ENCODE results near the gene HABP2.

HABP2 gene

GRCh38 chr10:113523071-113523470 is 29.8 kb upstream of the HABP2 start:
- ChIA-PET CTCF (no interaction called here), POLR2A (no interaction called here)
- TF ChIP-seq FOXK2 (IDR thresholded peaks at IDR 0.05) = no peak
- no peak for TF ChIP-seq FOXM1 (IDR thresholded peaks at IDR 0.05; ENCODE audit: borderline replicate concordance)
- TF ChIP-seq ARNT (IDR thresholded peaks at IDR 0.05) = no peak
- no peak for TF ChIP-seq SUZ12 (IDR thresholded peaks at IDR 0.05)
- no peak for TF ChIP-seq FOXA1 (IDR thresholded peaks at IDR 0.05)
- TF ChIP-seq LEF1 (IDR thresholded peaks at IDR 0.05; ENCODE audit: borderline replicate concordance) = no peak
- no peak for TF ChIP-seq TARDBP (IDR thresholded peaks at IDR 0.05)
- TF ChIP-seq SP1 (IDR thresholded peaks at IDR 0.05) = no peak
- DNase-seq (ENCODE audit: extremely low spot score) = no peak

GRCh38 chr10:113523628-113524027 is 29.2 kb upstream of the HABP2 start:
- CTCF ChIA-PET = no interaction called here
- POLR2A ChIA-PET = no interaction called here
- DNase-seq (ENCODE audit: extremely low spot score) = no peak
- no peak for TF ChIP-seq TARDBP (IDR thresholded peaks at IDR 0.05)
- TF ChIP-seq FOXK2 (IDR thresholded peaks at IDR 0.05) = no peak
- no peak for TF ChIP-seq SUZ12 (IDR thresholded peaks at IDR 0.05)
- no peak for TF ChIP-seq CTBP1 (IDR thresholded peaks at IDR 0.05; ENCODE audit: borderline replicate concordance)
- TF ChIP-seq BHLHE40 (IDR thresholded peaks at IDR 0.05; ENCODE audit: borderline replicate concordance) = no peak
- no peak for TF ChIP-seq SP1 (IDR thresholded peaks at IDR 0.05)

GRCh38 chr10:113524120-113524519 is 28.7 kb upstream of the HABP2 start:
- ChIA-PET CTCF (no interaction called here), POLR2A (no interaction called here)
- TF ChIP-seq FOXK2 (IDR thresholded peaks at IDR 0.05) = no peak
- DNase-seq (ENCODE audit: extremely low spot score) = no peak

- TF ChIP-seq TARDBP (IDR thresholded peaks at IDR 0.05) (no peak), FOXK2 (IDR thresholded peaks at IDR 0.05) (no peak), SUZ12 (IDR thresholded peaks at IDR 0.05) (no peak), BHLHE40 (IDR thresholded peaks at IDR 0.05; ENCODE audit: borderline replicate concordance) (no peak), L3MBTL2 (conservative IDR thresholded peaks at IDR 0.05) (no peak), FOXA1 (IDR thresholded peaks at IDR 0.05) (no peak), ELF4 (IDR thresholded peaks at IDR 0.05) (no peak), HDGF (IDR thresholded peaks at IDR 0.05; ENCODE audit: borderline replicate concordance) (no peak), FOXM1 (IDR thresholded peaks at IDR 0.05; ENCODE audit: borderline replicate concordance) (no peak), SP1 (IDR thresholded peaks at IDR 0.05) (no peak)
- ChIA-PET POLR2A (no interaction called here), CTCF (no interaction called here)
- no peak for DNase-seq (ENCODE audit: extremely low spot score)
Measured at GRCh38 chr10:113524539-113525490, 28.0 kb upstream of the HABP2 start.

GRCh38 chr10:113525713-113526112 is 27.1 kb upstream of the HABP2 start:
- CTCF ChIA-PET = interaction anchor here (0.6 to 0.8 kb wide), 2 partner anchors 8 to 16 kb away, joined by 3 to 5 read pairs; no protein-coding TSS in a partner anchor
- POLR2A ChIA-PET = no interaction called here
- TF ChIP-seq FOXK2 (IDR thresholded peaks at IDR 0.05) (no peak), FOXM1 (IDR thresholded peaks at IDR 0.05; ENCODE audit: borderline replicate concordance) (no peak)
- no peak for DNase-seq (ENCODE audit: extremely low spot score)

GRCh38 chr10:113527211-113527906 is 25.5 kb upstream of the HABP2 start:
- ChIA-PET CTCF (no interaction called here), POLR2A (no interaction called here)
- no peak for DNase-seq (ENCODE audit: extremely low spot score)
- TF ChIP-seq ELF4 (IDR thresholded peaks at IDR 0.05) = no peak
- TF ChIP-seq FOXK2 (IDR thresholded peaks at IDR 0.05) = no peak
- TF ChIP-seq LEF1 (IDR thresholded peaks at IDR 0.05; ENCODE audit: borderline replicate concordance) = no peak
- no peak for TF ChIP-seq ARNT (IDR thresholded peaks at IDR 0.05)
- TF ChIP-seq CTBP1 (IDR thresholded peaks at IDR 0.05; ENCODE audit: borderline replicate concordance) = no peak
- TF ChIP-seq HDGF (IDR thresholded peaks at IDR 0.05; ENCODE audit: borderline replicate concordance) = no peak
- no peak for TF ChIP-seq SP1 (IDR thresholded peaks at IDR 0.05)
- no peak for TF ChIP-seq PKNOX1 (IDR thresholded peaks at IDR 0.05)
- TF ChIP-seq FOXA1 (IDR thresholded peaks at IDR 0.05) = no peak
- TF ChIP-seq FOXM1 (IDR thresholded peaks at IDR 0.05; ENCODE audit: borderline replicate concordance) = no peak
- TF ChIP-seq BHLHE40 (IDR thresholded peaks at IDR 0.05; ENCODE audit: borderline replicate concordance) = no peak
- no peak for TF ChIP-seq SUZ12 (IDR thresholded peaks at IDR 0.05)
- no peak for TF ChIP-seq L3MBTL2 (conservative IDR thresholded peaks at IDR 0.05)
- no peak for TF ChIP-seq ZNF384 (IDR thresholded peaks at IDR 0.05)
- no peak for TF ChIP-seq NFRKB (IDR thresholded peaks at IDR 0.05)
- TF ChIP-seq TARDBP (IDR thresholded peaks at IDR 0.05) = no peak

GRCh38 chr10:113528876-113529275 is 24.0 kb upstream of the HABP2 start:
- ChIA-PET CTCF (no interaction called here), POLR2A (no interaction called here)
- TF ChIP-seq NFRKB (IDR thresholded peaks at IDR 0.05) (no peak), CTBP1 (IDR thresholded peaks at IDR 0.05; ENCODE audit: borderline replicate concordance) (no peak), FOXA1 (IDR thresholded peaks at IDR 0.05) (no peak), HDGF (IDR thresholded peaks at IDR 0.05; ENCODE audit: borderline replicate concordance) (no peak), TARDBP (IDR thresholded peaks at IDR 0.05) (no peak), ELF4 (IDR thresholded peaks at IDR 0.05) (no peak), ARNT (IDR thresholded peaks at IDR 0.05) (no peak), PKNOX1 (IDR thresholded peaks at IDR 0.05) (no peak), L3MBTL2 (conservative IDR thresholded peaks at IDR 0.05) (no peak), FOXM1 (IDR thresholded peaks at IDR 0.05; ENCODE audit: borderline replicate concordance) (no peak), FOXK2 (IDR thresholded peaks at IDR 0.05) (no peak), SP1 (IDR thresholded peaks at IDR 0.05) (no peak), SUZ12 (IDR thresholded peaks at IDR 0.05) (no peak)
- no peak for DNase-seq (ENCODE audit: extremely low spot score)
